ENCODE measurements around the gene C16orf92.

DNA sequence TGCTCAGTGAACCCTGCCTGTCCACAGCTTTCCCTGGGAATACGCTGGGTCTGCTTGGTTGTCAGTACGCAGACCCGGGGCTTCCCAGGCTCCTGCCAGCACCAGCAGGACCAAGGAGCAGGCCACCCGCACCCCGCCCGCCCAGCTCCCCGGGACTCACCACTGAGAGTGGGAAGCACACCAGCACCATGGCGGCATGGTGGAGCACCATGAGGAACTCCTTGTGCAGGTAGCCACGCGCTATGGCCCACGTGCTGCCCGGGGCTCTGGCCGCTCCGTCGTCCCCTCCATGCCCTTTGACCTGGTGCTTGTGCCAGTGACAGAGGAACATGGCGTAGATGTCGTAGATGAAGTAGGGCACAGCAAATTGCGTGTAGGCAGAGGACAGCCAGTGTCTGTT lies 3.5 kb downstream of the C16orf92 start:
- TF ChIP-seq, protein P1, sequence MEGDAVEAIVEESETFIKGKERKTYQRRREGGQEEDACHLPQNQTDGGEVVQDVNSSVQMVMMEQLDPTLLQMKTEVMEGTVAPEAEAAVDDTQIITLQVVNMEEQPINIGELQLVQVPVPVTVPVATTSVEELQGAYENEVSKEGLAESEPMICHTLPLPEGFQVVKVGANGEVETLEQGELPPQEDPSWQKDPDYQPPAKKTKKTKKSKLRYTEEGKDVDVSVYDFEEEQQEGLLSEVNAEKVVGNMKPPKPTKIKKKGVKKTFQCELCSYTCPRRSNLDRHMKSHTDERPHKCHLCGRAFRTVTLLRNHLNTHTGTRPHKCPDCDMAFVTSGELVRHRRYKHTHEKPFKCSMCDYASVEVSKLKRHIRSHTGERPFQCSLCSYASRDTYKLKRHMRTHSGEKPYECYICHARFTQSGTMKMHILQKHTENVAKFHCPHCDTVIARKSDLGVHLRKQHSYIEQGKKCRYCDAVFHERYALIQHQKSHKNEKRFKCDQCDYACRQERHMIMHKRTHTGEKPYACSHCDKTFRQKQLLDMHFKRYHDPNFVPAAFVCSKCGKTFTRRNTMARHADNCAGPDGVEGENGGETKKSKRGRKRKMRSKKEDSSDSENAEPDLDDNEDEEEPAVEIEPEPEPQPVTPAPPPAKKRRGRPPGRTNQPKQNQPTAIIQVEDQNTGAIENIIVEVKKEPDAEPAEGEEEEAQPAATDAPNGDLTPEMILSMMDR (conservative IDR thresholded peaks at IDR 0.05 in 1 of 2, IDR thresholded peaks at IDR 0.05 in 1 of 2; ENCODE audit: extremely low read depth in 1 of 2, insufficient read depth in 1 of 2, low read depth in 1 of 2, low read length in 2 of 2): no peak
- TF ChIP-seq EZH2 (IDR thresholded peaks at IDR 0.05; ENCODE audit: borderline replicate concordance, low read length): no peak
